B cell (primary cell): ENCODE data around the gene NPHP4. TPM values are rescaled to one million over a fixed set of nuclear protein-coding genes. Genes with fewer than 3 reads are reported as not detected.

Source experiments
- ATAC-seq: fragments of 200-7000 bp; cut with Tn5 transposase; one replicate; pipeline ENCODE4 v1.10.0; 2021; ENCODE audit warnings: low read depth, mild to moderate bottlenecking, moderate number of reproducible peaks, moderate library complexity
- CTCF ChIA-PET: fragments of 350-600 bp; sonication (Branson Sonifier 250); formaldehyde crosslinking; loops from one replicate; lab custom pipeline; 2021; ENCODE audit warnings: antibody characterized with exemption, inconsistent platforms; lab: Charles Lee
- POLR2A ChIA-PET: fragments of 350-600 bp; sonication (Branson Sonifier 250); formaldehyde crosslinking; loops from one replicate; lab custom pipeline; 2021; ENCODE audit warnings: antibody characterized with exemption; lab: Charles Lee
- DNase-seq: peaks from one replicate; pipeline ENCODE4 v3.0.0; 2013
- H2AFZ ChIP-seq: 2 replicates; pipeline ENCODE4 v1.6.1; 2012; ENCODE audit warnings: mild to moderate bottlenecking, low read depth, low read length; ENCODE audit not compliant: insufficient read depth, poor library complexity, severe bottlenecking
- H3K27ac ChIP-seq, 2 donors: 1 replicate in 1 of 2; 2 replicates in 1 of 2; pipeline ENCODE4 v1.5.1; 2012 to 2013; ENCODE audit warnings: low read length in 2 of 2, mild to moderate bottlenecking in 2 of 2, moderate library complexity in 1 of 2
- H3K27me3 ChIP-seq, 4 experiments: fragments of 200-600 bp in 1 of 4; sonication (generic) in 1 of 4; replicated peaks in 1 of 4; 1 replicate in 2 of 4; 2 replicates in 2 of 4; pipeline versions ENCODE4 v1.6.1 to v1.7.0; 2013 to 2016; ENCODE audit warnings: low read length in 3 of 4, mild to moderate bottlenecking in 2 of 4, mixed read lengths in 1 of 4, moderate library complexity in 1 of 4; ENCODE audit not compliant: insufficient read depth in 4 of 4, control insufficient read depth in 3 of 4; ENCODE audit errors: control extremely low read depth in 1 of 4
- H3K36me3 ChIP-seq, 2 experiments: replicated peaks in 1 of 2; 1 replicate in 1 of 2; 2 replicates in 1 of 2; pipeline versions ENCODE4 v1.6.1 to v1.7.1; 2013; ENCODE audit warnings: low read length in 1 of 2; ENCODE audit not compliant: insufficient read depth in 2 of 2, control insufficient read depth in 1 of 2; ENCODE audit errors: control extremely low read depth in 1 of 2, extremely low read depth in 1 of 2
- H3K4me1 ChIP-seq, 2 donors: fragments of 200-600 bp in 1 of 2; sonication (generic) in 1 of 2; 1 replicate in 1 of 2; 2 replicates in 1 of 2; pipeline versions ENCODE4 v1.5.1 to v1.6.1; 2013 to 2017; ENCODE audit warnings: low read length in 2 of 2; ENCODE audit not compliant: control insufficient read depth in 2 of 2, insufficient read depth in 2 of 2
- H3K4me2 ChIP-seq: replicated peaks from 2 replicates; pipeline ENCODE3; 2012; ENCODE audit warnings: mild to moderate bottlenecking, low read depth, low read length; ENCODE audit not compliant: poor library complexity, severe bottlenecking
- H3K4me3 ChIP-seq, 5 experiments: fragments of 200-600 bp in 1 of 5; sonication (generic) in 1 of 5; 1 replicate in 3 of 5; 2 replicates in 2 of 5; pipeline versions ENCODE4 v1.5.1 to v1.7.0; 2011 to 2016; ENCODE audit warnings: low read length in 4 of 5, mild to moderate bottlenecking in 4 of 5, low read depth in 2 of 5, control low read depth in 1 of 5, moderate library complexity in 1 of 5; ENCODE audit not compliant: insufficient read depth in 1 of 5; ENCODE audit errors: control extremely low read depth in 1 of 5, extremely low read depth in 1 of 5
- H3K79me2 ChIP-seq: fragments of 200-600 bp; sonication (generic); one replicate; pipeline ENCODE4 v1.6.0; 2016; ENCODE audit warnings: low read length; ENCODE audit not compliant: control insufficient read depth, insufficient read depth
- H3K9ac ChIP-seq: fragments of 200-600 bp; sonication (generic); 2 replicates; pipeline ENCODE4 v1.6.1; 2017; ENCODE audit warnings: mild to moderate bottlenecking, low read length, moderate library complexity
- H3K9me3 ChIP-seq, 3 donors: one replicate each; pipeline versions ENCODE4 v1.6.1 to v1.7.1; 2013; ENCODE audit warnings: low read length in 2 of 3; ENCODE audit not compliant: control insufficient read depth in 2 of 3, insufficient read depth in 1 of 3; ENCODE audit errors: control extremely low read depth in 1 of 3
- H4K20me1 ChIP-seq: 2 replicates; pipeline ENCODE4 v1.6.0; 2012; ENCODE audit warnings: mild to moderate bottlenecking, low read length; ENCODE audit not compliant: insufficient read depth, control insufficient read depth, poor library complexity, severe bottlenecking
- H3K27ac Mint-ChIP-seq: one replicate; pipeline ENCODE4 v1.8.0; 2021; ENCODE audit warnings: mixed read lengths
- H3K27me3 Mint-ChIP-seq: one replicate; pipeline ENCODE4 v1.8.0; 2021; ENCODE audit warnings: mixed read lengths
- H3K4me1 Mint-ChIP-seq: one replicate; pipeline ENCODE4 v1.8.0; 2021; ENCODE audit warnings: mixed read lengths
- H3K4me3 Mint-ChIP-seq: one replicate; pipeline ENCODE4 v1.8.0; 2021; ENCODE audit warnings: mixed read lengths
- H3K9me3 Mint-ChIP-seq: one replicate; pipeline ENCODE4 v1.8.0; 2022; ENCODE audit warnings: mixed read lengths; ENCODE audit not compliant: insufficient read depth
- EZH2 ChIP-seq: IDR thresholded peaks from 2 replicates; pipeline ENCODE4 v1.6.1; 2012; ENCODE audit warnings: borderline replicate concordance, low read depth, mild to moderate bottlenecking, moderate library complexity, low read length; ENCODE audit not compliant: insufficient read depth, poor library complexity, severe bottlenecking
- WGBS: methylation state at CpG from one replicate; pipeline ENCODE4 v1.1.5; 2013; ENCODE audit warnings: missing lambda C conversion rate; ENCODE audit not compliant: insufficient coverage; 5-methylcytosine and 5-hydroxymethylcytosine counted together
- intact Hi-C: fragments of 100-400 bp; cut with micrococcal nuclease; formaldehyde crosslinking; loops from one replicate; pipeline ENCODE4 v1.10.0; 2022
- polyA plus RNA-seq: library from polyadenylated mRNA; depleted of rRNA; stranded (reverse); fragments of >200 nt; gene quantifications from 2 replicates; pipeline ENCODE4 v1.2.3, GENCODE V29; 2012
- total RNA-seq, 2 donors: library from RNA; stranded (reverse); fragments of 120-200 nt in 1 of 2; gene quantifications; 1 replicate in 1 of 2; 2 replicates in 1 of 2; pipeline versions ENCODE4 v1.2.3 to v1.2.4, GENCODE V29; 2013 to 2022
- TF ChIP-seq, protein P1 (sequence below): fragments of 200-600 bp; IDR thresholded peaks from one replicate; pipeline ENCODE4 v1.8.0; 2022; ENCODE audit warnings: antibody characterized with exemption, mild to moderate bottlenecking

NPHP4 gene
- total and polyA plus RNA-seq, 2 donors (not counting 1 experiment from before 2014, with no cell fraction given), result 6.5 to 14.8 TPM

DNA sequence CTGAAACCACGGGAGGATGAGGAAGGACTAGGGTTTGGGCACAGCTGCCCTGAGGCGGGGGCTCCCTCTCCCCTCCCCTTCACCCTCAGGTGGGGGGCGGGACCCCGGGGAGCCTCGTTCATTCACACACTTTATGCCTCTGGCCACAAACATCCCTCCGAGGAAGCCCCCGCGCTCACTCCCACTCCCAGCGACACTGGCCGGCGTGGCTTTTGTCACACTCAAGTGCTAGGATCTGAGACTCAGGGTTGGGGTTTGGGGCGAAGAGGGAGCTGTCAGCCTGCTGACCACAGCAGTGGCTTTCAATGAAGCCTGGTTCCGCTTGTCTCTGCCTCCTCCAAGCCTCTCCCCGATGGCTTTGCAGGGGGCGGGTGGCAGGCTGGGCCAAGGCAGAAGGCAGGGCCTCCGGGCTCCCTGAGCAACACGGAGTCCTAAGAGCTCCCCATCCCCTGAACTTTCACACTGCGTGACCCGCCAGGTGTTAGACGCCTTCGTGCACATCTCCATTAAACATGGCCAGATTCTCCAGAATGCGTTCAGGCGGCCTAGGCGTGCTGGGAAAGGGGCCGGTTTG is 178.1 kb downstream of the NPHP4 start:
- ATAC-seq (no peak), DNase-seq (no peak)
- intact Hi-C loops, result no loop called here
- Histone ChIP-seq H3K9ac (no peak overlapping the region), H3K79me2 (no peaks in the 10 kb centered on the region), H3K27ac (no peak overlapping the region), H3K27me3 (peaks cover 0 to 2% (median 0%) of the 10 kb centered on the region in 4 experiments), H3K4me2 (no peak overlapping the region), H3K36me3 (no peaks in the 10 kb centered on the region), H2AFZ (no peak overlapping the region), H3K4me1 (no peaks in the 10 kb centered on the region), H4K20me1 (no peaks in the 10 kb centered on the region), H3K9me3 (peaks cover 0 to 4% (median 0%) of the 10 kb centered on the region in 3 donors), H3K4me3 (no peak overlapping the region)
- TF ChIP-seq EZH2, result no peak
- TF ChIP-seq, protein P1, sequence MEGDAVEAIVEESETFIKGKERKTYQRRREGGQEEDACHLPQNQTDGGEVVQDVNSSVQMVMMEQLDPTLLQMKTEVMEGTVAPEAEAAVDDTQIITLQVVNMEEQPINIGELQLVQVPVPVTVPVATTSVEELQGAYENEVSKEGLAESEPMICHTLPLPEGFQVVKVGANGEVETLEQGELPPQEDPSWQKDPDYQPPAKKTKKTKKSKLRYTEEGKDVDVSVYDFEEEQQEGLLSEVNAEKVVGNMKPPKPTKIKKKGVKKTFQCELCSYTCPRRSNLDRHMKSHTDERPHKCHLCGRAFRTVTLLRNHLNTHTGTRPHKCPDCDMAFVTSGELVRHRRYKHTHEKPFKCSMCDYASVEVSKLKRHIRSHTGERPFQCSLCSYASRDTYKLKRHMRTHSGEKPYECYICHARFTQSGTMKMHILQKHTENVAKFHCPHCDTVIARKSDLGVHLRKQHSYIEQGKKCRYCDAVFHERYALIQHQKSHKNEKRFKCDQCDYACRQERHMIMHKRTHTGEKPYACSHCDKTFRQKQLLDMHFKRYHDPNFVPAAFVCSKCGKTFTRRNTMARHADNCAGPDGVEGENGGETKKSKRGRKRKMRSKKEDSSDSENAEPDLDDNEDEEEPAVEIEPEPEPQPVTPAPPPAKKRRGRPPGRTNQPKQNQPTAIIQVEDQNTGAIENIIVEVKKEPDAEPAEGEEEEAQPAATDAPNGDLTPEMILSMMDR, result no peak
- ChIA-PET POLR2A (no interaction called here), CTCF (no interaction called here)
- H3K27ac Mint-ChIP-seq, result no peak overlapping the region
- H3K4me3 Mint-ChIP-seq, result no peak overlapping the region
- no peaks in the 10 kb centered on the region for H3K9me3 Mint-ChIP-seq
- peaks cover 15% of the 10 kb centered on the region for H3K27me3 Mint-ChIP-seq
- no peaks in the 10 kb centered on the region for H3K4me1 Mint-ChIP-seq
- WGBS, result 59% methylated on average over 18 of the region's 25 CpGs

DNA sequence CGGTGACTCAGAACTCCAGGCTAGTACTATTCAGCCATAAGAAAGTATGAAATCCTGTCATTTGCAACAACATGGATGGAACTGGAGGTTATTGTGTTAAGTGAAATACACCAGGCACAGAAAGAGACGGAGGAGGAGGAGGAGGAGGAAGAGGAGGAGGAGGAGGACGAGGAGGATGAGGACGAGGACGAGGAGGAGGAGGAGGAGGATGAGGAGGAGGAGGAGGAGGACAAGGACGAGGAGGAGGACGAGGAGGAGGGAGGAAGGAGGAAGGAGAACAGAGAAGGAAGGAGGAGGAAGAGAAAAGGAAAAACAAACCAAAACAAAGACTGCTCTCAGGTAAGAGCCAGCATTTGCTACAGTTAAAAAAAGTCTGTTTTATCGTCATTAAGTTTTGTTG is 178.7 kb downstream of the NPHP4 start:
- POLR2A ChIA-PET, result no interaction called here
- TF ChIP-seq, protein P1, result no peak
- TF ChIP-seq EZH2, result no peak
- H3K9me3 Mint-ChIP-seq, result no peaks in the 10 kb centered on the region
- no peaks in the 10 kb centered on the region for H3K4me1 Mint-ChIP-seq
- no peak for DNase-seq
- CTCF ChIA-PET, result no interaction called here
- no peak overlapping the region for H3K27ac Mint-ChIP-seq
- H3K4me3 Mint-ChIP-seq, result no peak overlapping the region
- H3K9me3 ChIP-seq, result peaks cover 0 to 4% (median 0%) of the 10 kb centered on the region in 3 donors
- no peak overlapping the region for H2AFZ ChIP-seq
- no peak overlapping the region for H3K9ac ChIP-seq
- intact Hi-C loops, result no loop called here
- no peak overlapping the region for H3K27ac ChIP-seq
- peaks cover 11% of the 10 kb centered on the region for H3K27me3 Mint-ChIP-seq
- H3K4me1 ChIP-seq, result no peaks in the 10 kb centered on the region
- H3K79me2 ChIP-seq, result no peaks in the 10 kb centered on the region
- peaks cover 0 to 2% (median 0%) of the 10 kb centered on the region in 4 experiments for H3K27me3 ChIP-seq
- no peak overlapping the region for H3K4me2 ChIP-seq
- no peak overlapping the region for H3K4me3 ChIP-seq
- no peaks in the 10 kb centered on the region for H3K36me3 ChIP-seq
- no CpG with 5 or more reads among the region's 8 CpGs for WGBS
- ATAC-seq, result no peak
- H4K20me1 ChIP-seq, result no peaks in the 10 kb centered on the region
